ENCODE measurements around the gene TAF9B.

DNA sequence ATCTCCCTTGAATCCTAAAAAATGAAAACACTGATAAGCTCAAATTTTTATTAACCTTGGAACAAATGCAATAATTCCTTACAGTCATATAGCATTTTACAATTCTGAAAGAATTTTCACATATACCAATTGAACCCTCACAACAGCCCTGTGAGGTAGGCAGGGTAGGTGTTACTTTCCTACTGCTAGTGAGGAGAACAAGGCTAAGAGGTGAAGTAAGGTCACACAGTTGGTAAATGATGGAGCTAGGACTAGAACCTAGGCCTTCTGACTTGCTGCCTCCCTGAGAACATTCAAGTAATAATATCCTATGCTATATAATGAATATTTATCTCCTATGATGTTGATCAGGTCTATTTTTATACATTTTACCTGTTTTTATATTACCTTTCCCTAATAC, 9.7 kb downstream of the TAF9B start:
- TF ChIP-seq EZH2 (IDR thresholded peaks at IDR 0.05; ENCODE audit: borderline replicate concordance, low read length) = no peak
- TF ChIP-seq, protein P1, sequence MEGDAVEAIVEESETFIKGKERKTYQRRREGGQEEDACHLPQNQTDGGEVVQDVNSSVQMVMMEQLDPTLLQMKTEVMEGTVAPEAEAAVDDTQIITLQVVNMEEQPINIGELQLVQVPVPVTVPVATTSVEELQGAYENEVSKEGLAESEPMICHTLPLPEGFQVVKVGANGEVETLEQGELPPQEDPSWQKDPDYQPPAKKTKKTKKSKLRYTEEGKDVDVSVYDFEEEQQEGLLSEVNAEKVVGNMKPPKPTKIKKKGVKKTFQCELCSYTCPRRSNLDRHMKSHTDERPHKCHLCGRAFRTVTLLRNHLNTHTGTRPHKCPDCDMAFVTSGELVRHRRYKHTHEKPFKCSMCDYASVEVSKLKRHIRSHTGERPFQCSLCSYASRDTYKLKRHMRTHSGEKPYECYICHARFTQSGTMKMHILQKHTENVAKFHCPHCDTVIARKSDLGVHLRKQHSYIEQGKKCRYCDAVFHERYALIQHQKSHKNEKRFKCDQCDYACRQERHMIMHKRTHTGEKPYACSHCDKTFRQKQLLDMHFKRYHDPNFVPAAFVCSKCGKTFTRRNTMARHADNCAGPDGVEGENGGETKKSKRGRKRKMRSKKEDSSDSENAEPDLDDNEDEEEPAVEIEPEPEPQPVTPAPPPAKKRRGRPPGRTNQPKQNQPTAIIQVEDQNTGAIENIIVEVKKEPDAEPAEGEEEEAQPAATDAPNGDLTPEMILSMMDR (IDR thresholded peaks at IDR 0.05; ENCODE audit: low read length) = no peak
